Gastrocnemius medialis (tissue), 4 donors: ENCODE data around the gene GRIK4. TPM values are rescaled to one million over a fixed set of nuclear protein-coding genes. Genes with fewer than 3 reads are reported as not detected.

Experiments used
- ATAC-seq, 2 donors: fragments of 150-250 bp; one replicate each; pipeline ENCODE4 v1.9.1; 2016
- DNase-seq, 2 donors: peaks; one replicate each; pipeline ENCODE4 v3.0.0-alpha.2; 2019
- H3K27ac ChIP-seq, 4 donors: fragments of 200-600 bp; sonication (generic); 1 replicate in 1 of 4; 2 replicates in 3 of 4; pipeline ENCODE4 v1.5.1; 2016 to 2018; ENCODE audit warnings: mild to moderate bottlenecking in 2 of 4, moderate library complexity in 1 of 4
- H3K27me3 ChIP-seq, 3 donors: fragments of 200-600 bp; sonication (generic) in 2 of 3; 1 replicate in 1 of 3; 2 replicates in 2 of 3; pipeline versions ENCODE4 v1.5.1 to v1.6.0; 2016 to 2019; ENCODE audit warnings: mild to moderate bottlenecking in 1 of 3, moderate library complexity in 1 of 3
- H3K36me3 ChIP-seq, 2 donors: fragments of 200-600 bp; sonication (generic) in 1 of 2; one replicate each; pipeline ENCODE4 v1.5.1; 2017 to 2018
- H3K4me1 ChIP-seq, 2 donors: fragments of 200-600 bp; sonication (generic) in 1 of 2; one replicate each; pipeline ENCODE4 v1.5.1; 2016 to 2017; ENCODE audit warnings: mild to moderate bottlenecking in 2 of 2
- H3K4me3 ChIP-seq, 4 donors: fragments of 200-600 bp; sonication (generic) in 3 of 4; 1 replicate in 1 of 4; 2 replicates in 3 of 4; pipeline ENCODE4 v1.5.1; 2016 to 2019; ENCODE audit warnings: mild to moderate bottlenecking in 2 of 4
- H3K9me3 ChIP-seq, 3 donors: fragments of 200-600 bp; sonication (generic) in 2 of 3; 1 replicate in 1 of 3; 2 replicates in 2 of 3; pipeline ENCODE4 v1.5.1; 2016 to 2019
- CTCF ChIP-seq, 5 experiments: fragments of 450-650 bp in 3 of 5; fragments of 200-600 bp in 2 of 5; sonication (generic) in 2 of 5; IDR thresholded peaks in 4 of 5; conservative IDR thresholded peaks in 1 of 5; 1 replicate in 4 of 5; 2 replicates in 1 of 5; pipeline ENCODE4 v1.5.1; 2016 to 2019; ENCODE audit warnings: antibody characterized with exemption in 5 of 5, mild to moderate bottlenecking in 3 of 5, moderate library complexity in 3 of 5
- POLR2A ChIP-seq, 2 donors: fragments of 450-650 bp; IDR thresholded peaks; one replicate each; pipeline ENCODE4 v1.6.1; 2017; ENCODE audit warnings: antibody characterized with exemption in 2 of 2, mild to moderate bottlenecking in 2 of 2, moderate library complexity in 2 of 2
- in situ Hi-C, 4 donors: fragments of 200-750 bp; cut with MboI; loops; one replicate each; pipeline versions ENCODE4 v1.15.0 to v1.8.0; 2017; ENCODE audit warnings: low sequenced_read_pairs in 4 of 4
- intact Hi-C: fragments of 100-400 bp; cut with DNase I; formaldehyde crosslinking; loops from one replicate; pipeline ENCODE4 v1.15.1; 2023; ENCODE audit warnings: low total_unique reads
- total RNA-seq, 4 donors: library from RNA; depleted of rRNA; stranded (reverse); fragments of >200 nt; gene quantifications; one replicate each; pipeline versions ENCODE4 v1.1.0 to v1.2.3, GENCODE V29; 2016

The GRIK4 gene
- total RNA-seq, 4 donors from 2014 or later: 0.42 TPM; not detected in 3

DNA sequence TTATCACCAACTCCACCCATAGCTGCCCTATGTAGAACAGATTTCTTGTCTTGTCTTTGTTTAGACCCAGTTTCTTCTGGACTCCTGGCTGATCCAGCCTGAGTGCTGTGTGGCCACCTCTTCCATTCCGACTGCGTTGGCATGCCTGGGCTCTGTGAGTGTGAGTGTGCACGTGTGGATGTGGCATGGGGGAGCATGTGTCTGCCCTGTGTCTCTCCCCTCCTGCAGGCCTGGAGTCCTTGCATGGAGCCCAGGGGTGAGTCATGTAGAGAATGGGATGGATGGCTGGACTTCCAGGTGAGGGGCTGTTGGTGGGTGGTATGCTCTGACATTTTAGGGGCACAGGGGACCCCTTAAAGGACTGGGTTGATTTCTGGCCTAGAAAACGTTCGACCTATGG lies 194.7 kb downstream of the GRIK4 start:
- ATAC-seq: no peak
- TF ChIP-seq CTCF (IDR thresholded peaks at IDR 0.05 in 4 of 5, conservative IDR thresholded peaks at IDR 0.05 in 1 of 5): no peak
- TF ChIP-seq POLR2A (IDR thresholded peaks at IDR 0.05): no peak
- peaks cover 0 to 5% (median 0%) of the 10 kb centered on the region in 3 donors for H3K27me3 ChIP-seq
- H3K4me3 ChIP-seq: no peak overlapping the region
- peaks cover 0 to 7% (median 0%) of the 10 kb centered on the region in 3 donors for H3K9me3 ChIP-seq
- DNase-seq: no peak
- no peaks in the 10 kb centered on the region for H3K4me1 ChIP-seq
- in situ Hi-C loops: no loop called here
- H3K36me3 ChIP-seq: no peaks in the 10 kb centered on the region
- intact Hi-C loops: no loop called here
- no peak overlapping the region for H3K27ac ChIP-seq

- H3K4me1 ChIP-seq: no peaks in the 10 kb centered on the region
- ATAC-seq (no peak), DNase-seq (no peak)
- H3K9me3 ChIP-seq: peaks cover 0 to 7% (median 0%) of the 10 kb centered on the region in 3 donors
- H3K27me3 ChIP-seq: peaks cover 0 to 5% (median 0%) of the 10 kb centered on the region in 3 donors
- no peaks in the 10 kb centered on the region for H3K36me3 ChIP-seq
- TF ChIP-seq POLR2A (IDR thresholded peaks at IDR 0.05) (no peak), CTCF (IDR thresholded peaks at IDR 0.05 in 4 of 5, conservative IDR thresholded peaks at IDR 0.05 in 1 of 5) (no peak)
- intact Hi-C loops: no loop called here
- no peak overlapping the region for H3K27ac ChIP-seq
- in situ Hi-C loops: no loop called here
- no peak overlapping the region for H3K4me3 ChIP-seq
Measured at GRCh38 chr11:120707098-120707497, 195.6 kb downstream of the GRIK4 start.

GRCh38 chr11:120707663-120708062 lies 196.1 kb downstream of the GRIK4 start:
- Histone ChIP-seq H3K27ac (no peak overlapping the region), H3K4me3 (no peak overlapping the region), H3K27me3 (peaks cover 0 to 5% (median 0%) of the 10 kb centered on the region in 3 donors), H3K9me3 (peaks cover 0 to 7% (median 0%) of the 10 kb centered on the region in 3 donors), H3K4me1 (no peaks in the 10 kb centered on the region), H3K36me3 (no peaks in the 10 kb centered on the region)
- DNase-seq: no peak
- intact Hi-C loops (no loop called here), in situ Hi-C loops (no loop called here)
- ATAC-seq: no peak
- no peak for TF ChIP-seq CTCF (IDR thresholded peaks at IDR 0.05 in 4 of 5, conservative IDR thresholded peaks at IDR 0.05 in 1 of 5)
- TF ChIP-seq POLR2A (IDR thresholded peaks at IDR 0.05): no peak

DNA sequence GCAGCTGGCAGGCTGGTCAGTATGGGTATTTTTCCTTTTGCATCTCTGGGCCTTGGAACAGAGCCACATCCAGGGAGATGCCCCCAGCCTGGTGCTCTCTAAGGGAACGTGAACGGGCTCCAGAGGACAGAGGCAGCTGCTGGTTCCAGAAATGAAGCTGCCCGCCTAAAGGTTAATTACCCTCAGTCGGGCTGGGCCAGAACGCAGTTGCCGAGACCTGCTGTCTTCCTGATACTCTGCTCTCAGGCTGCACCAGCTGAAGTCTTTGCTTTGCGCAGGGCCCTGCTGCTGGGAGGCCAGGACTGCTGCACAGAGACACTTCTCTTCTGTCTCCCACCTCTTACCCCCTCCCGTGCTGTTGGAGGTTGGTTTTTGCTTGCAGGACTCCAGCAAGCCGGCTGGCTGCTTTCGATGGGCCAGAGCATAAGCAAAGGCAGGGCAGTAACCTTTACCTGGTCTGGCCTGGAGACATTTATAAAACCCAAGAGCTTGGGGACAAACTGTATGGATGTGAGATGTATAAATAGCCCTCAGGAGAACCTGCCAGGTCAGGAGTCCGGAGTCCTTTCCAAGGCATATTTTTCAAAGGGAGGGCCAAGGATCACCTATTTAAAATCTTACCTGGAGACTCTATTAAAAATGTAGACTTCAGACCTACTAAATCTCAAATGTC lies 197.1 kb downstream of the GRIK4 start:
- in situ Hi-C loops (no loop called here), intact Hi-C loops (no loop called here)
- peaks cover 0 to 7% (median 0%) of the 10 kb centered on the region in 3 donors for H3K9me3 ChIP-seq
- H3K4me3 ChIP-seq: no peak overlapping the region
- TF ChIP-seq CTCF (IDR thresholded peaks at IDR 0.05 in 4 of 5, conservative IDR thresholded peaks at IDR 0.05 in 1 of 5): no peak
- DNase-seq (no peak), ATAC-seq (no peak)
- H3K4me1 ChIP-seq: no peaks in the 10 kb centered on the region
- H3K36me3 ChIP-seq: no peaks in the 10 kb centered on the region
- H3K27me3 ChIP-seq: peaks cover 0 to 5% (median 0%) of the 10 kb centered on the region in 3 donors
- H3K27ac ChIP-seq: no peak overlapping the region
